Left lung (tissue), 10 donors: ENCODE results near the gene LMF1. TPM values are rescaled to one million over a fixed set of nuclear protein-coding genes. Genes with fewer than 3 reads are reported as not detected.

ENCODE experiments used
- ATAC-seq: fragments of 200-7000 bp; cut with Tn5 transposase; one replicate; pipeline ENCODE4 v1.9.1; 2020; ENCODE audit warnings: moderate library complexity
- DNase-seq, 4 donors: peaks; one replicate each; pipeline ENCODE4 v3.0.0-alpha.2; 2013 to 2020
- H3K27ac ChIP-seq, 2 donors: fragments of 200-600 bp; sonication (generic) in 1 of 2; one replicate each; pipeline versions ENCODE4 v1.5.0 to v1.8.0; 2020 to 2021
- H3K27me3 ChIP-seq, 2 donors: fragments of 200-600 bp; sonication (generic) in 1 of 2; one replicate each; pipeline versions ENCODE4 v1.5.0 to v1.8.0; 2020 to 2021
- H3K36me3 ChIP-seq, 2 donors: fragments of 200-600 bp; sonication (generic) in 1 of 2; one replicate each; pipeline versions ENCODE4 v1.5.0 to v1.8.0; 2020 to 2021
- H3K4me1 ChIP-seq, 2 donors: fragments of 200-600 bp; one replicate each; pipeline ENCODE4 v1.8.0; 2021
- H3K4me3 ChIP-seq, 2 donors: fragments of 200-600 bp; sonication (generic) in 1 of 2; one replicate each; pipeline versions ENCODE4 v1.5.0 to v1.8.0; 2020 to 2021; ENCODE audit warnings: mild to moderate bottlenecking in 1 of 2
- H3K9me3 ChIP-seq, 2 donors: fragments of 200-600 bp; sonication (generic) in 1 of 2; one replicate each; pipeline versions ENCODE4 v1.5.0 to v1.8.0; 2020 to 2021
- intact Hi-C, 2 donors: fragments of 100-400 bp; cut with DNase I; formaldehyde crosslinking; loops; one replicate each; pipeline versions ENCODE4 v1.11.2 to v1.14.2; 2022
- polyA plus RNA-seq, 6 donors: library from polyadenylated mRNA; unstranded; fragments of 120-200 nt; gene quantifications; one replicate each; pipeline ENCODE4 v1.2.1, GENCODE V29; 2013; ENCODE audit not compliant: insufficient read length in 6 of 6
- total RNA-seq, 2 donors: library from RNA; stranded (reverse); fragmentation: NEBNext Ultra II Directional; extraction: Animal tissue kit (Norgen Biotek cat#: 25700); gene quantifications; one replicate each; pipeline ENCODE4 v1.2.1, GENCODE V29; 2021
- TF ChIP-seq, protein P1 (sequence below), 2 donors: fragments of 200-600 bp; sonication (generic) in 1 of 2; IDR thresholded peaks; one replicate each; pipeline versions ENCODE4 v1.5.0 to v1.8.0; 2021; ENCODE audit warnings: antibody characterized with exemption in 2 of 2
- donor health status: DM: no; HTN: yes; CAD: no.
- donor health status: DM: no; HTN: no; CAD: no.

LMF1 gene
- total and polyA plus RNA-seq, 8 donors = 15.5 to 23.1 (median 20.4) TPM

DNA sequence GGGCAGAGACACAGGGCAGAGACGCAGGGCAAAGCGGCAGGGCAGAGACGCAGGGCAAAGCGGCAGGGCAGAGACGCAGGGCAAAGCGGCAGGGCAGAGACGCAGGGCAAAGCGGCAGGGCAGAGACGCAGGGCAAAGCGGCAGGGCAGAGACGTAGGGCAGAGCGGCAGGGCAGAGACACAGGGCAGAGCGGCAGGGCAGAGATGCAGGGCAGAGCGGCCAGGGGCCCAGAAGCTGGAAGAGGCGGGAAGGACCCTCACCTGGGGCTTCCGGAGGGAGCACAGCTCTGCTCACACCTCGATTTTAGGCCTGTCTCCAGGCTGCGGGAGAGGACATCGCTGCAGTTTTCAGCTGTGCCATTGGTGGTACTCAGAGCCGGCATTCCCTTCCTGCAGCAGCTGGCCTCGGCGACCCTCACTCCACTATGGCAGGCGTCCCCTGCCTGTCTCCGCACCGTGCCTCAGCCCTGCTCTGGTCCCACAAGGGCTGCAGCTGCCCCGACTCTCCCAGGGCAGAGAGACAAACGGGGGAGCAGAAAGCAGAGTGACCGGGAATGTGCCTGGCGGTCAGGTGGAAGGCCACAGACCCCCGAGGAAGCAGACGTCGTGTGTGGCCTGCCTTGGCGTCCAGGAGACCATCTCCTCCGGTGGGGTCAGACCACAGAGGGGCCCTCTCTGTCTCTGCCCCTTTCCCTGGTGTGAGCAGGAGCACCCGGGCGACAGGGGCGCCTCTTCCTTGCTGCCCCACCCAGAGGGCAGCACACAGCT, 40.7 kb upstream of the LMF1 start:
- no peak for ATAC-seq
- TF ChIP-seq, protein P1, sequence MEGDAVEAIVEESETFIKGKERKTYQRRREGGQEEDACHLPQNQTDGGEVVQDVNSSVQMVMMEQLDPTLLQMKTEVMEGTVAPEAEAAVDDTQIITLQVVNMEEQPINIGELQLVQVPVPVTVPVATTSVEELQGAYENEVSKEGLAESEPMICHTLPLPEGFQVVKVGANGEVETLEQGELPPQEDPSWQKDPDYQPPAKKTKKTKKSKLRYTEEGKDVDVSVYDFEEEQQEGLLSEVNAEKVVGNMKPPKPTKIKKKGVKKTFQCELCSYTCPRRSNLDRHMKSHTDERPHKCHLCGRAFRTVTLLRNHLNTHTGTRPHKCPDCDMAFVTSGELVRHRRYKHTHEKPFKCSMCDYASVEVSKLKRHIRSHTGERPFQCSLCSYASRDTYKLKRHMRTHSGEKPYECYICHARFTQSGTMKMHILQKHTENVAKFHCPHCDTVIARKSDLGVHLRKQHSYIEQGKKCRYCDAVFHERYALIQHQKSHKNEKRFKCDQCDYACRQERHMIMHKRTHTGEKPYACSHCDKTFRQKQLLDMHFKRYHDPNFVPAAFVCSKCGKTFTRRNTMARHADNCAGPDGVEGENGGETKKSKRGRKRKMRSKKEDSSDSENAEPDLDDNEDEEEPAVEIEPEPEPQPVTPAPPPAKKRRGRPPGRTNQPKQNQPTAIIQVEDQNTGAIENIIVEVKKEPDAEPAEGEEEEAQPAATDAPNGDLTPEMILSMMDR (IDR thresholded peaks at IDR 0.05) = no peak
- intact Hi-C loops = no loop called here

DNA sequence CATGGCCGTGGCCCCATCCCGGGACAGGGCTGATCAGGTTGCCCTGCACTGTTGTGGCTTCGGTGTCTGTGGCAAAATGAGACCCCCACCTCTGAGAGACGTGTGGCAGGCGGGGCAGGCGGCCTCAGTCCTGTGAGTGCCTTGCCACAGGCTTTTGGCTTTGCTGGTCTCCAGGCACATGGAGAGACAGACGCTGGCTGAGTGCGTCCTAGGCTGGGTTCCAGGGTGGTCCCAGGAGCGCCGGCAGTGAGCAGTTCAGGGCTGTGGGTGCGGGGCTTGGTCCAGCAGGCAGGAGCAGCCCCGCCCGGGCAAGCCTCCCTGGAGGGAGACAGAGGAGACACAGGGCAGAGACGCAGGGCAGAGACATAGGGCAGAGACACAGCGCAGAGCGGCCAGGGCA, 40.0 kb upstream of the LMF1 start:
- Histone ChIP-seq H3K36me3 (no peaks in the 10 kb centered on the region), H3K27me3 (peaks cover 9 to 70% of the 10 kb centered on the region in 2 donors), H3K27ac (no peak overlapping the region), H3K9me3 (no peaks in the 10 kb centered on the region), H3K4me1 (no peaks in the 10 kb centered on the region), H3K4me3 (no peak overlapping the region)
- intact Hi-C loops = no loop called here
- DNase-seq = no peak
- no peak for ATAC-seq
- TF ChIP-seq, protein P1 (IDR thresholded peaks at IDR 0.05) = no peak

More for the DNA sequence above, 40.7 kb upstream of the LMF1 start:
- H3K9me3 ChIP-seq = no peaks in the 10 kb centered on the region
- no peak for DNase-seq
- peaks cover 9 to 64% of the 10 kb centered on the region in 2 donors for H3K27me3 ChIP-seq
- no peak overlapping the region for H3K4me3 ChIP-seq
- H3K36me3 ChIP-seq = no peaks in the 10 kb centered on the region
- no peaks in the 10 kb centered on the region for H3K4me1 ChIP-seq
- H3K27ac ChIP-seq = no peak overlapping the region

DNA sequence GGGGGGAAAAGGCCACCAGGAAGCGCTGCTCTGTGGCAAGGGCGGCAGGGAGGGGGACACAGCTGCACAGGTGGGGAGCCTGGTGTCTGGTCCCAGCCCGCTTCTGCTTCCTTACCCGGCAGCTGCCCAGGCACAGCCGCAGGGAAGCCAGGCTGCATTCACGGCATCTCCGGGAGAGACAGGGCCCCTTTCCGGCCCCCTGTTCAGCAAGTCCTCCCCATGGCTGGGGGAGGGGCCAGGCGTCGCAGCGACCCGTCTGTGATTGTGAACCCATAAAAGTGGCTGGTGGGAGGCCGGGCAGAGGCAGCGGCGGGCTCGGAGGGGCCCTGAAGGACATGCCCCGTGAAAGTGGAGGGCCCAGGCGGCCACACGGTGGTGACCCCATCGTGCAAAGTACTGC, 39.5 kb upstream of the LMF1 start:
- DNase-seq = no peak
- Histone ChIP-seq H3K36me3 (no peaks in the 10 kb centered on the region), H3K4me3 (no peak overlapping the region), H3K9me3 (no peaks in the 10 kb centered on the region), H3K27me3 (peaks cover 9 to 70% of the 10 kb centered on the region in 2 donors), H3K4me1 (no peaks in the 10 kb centered on the region), H3K27ac (no peak overlapping the region)
- TF ChIP-seq, protein P1 (IDR thresholded peaks at IDR 0.05) = no peak
- intact Hi-C loops = no loop called here
- ATAC-seq = no peak

DNA sequence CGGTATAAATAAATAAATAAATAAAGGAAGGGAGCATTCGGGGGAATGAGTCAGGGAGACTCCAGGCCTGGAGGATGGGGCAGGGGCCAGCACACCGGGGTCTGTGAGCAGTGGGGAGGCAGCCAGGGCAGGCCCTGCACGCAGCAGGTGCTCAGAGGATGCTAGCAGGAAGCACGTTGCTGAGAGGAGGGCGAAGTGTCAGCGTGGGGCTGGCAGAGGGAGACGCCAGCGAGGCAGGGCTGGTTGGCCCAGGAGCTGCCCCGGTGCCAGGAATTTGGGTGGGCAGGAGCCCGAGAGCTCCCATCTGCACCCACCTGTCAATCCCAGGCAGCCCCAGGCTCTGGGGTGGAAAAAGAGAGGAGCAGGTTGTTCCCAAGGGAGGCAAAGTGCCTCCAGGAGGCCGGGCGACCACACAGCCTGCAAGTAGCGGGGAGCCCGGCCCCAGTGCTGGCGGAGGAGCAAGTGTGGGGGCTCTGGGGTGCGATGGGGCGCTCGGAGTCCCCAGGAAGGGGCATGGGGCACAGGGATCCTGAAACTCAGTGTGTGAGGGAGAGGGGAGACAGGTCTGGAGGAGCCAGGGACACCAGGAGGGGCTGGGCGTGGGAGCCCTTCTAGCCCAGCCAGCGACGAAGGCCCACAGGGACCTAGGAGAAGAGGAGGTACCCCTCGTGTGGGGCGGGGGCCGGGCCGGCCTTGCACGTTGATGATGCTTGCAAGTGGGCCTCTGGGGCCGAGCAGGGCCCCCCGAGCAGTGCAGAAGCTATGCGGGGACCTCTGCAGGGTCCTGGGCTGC, 38.8 kb upstream of the LMF1 start:
- DNase-seq (no peak), ATAC-seq (no peak)
- H3K4me1 ChIP-seq = no peaks in the 10 kb centered on the region
- no peak overlapping the region for H3K27ac ChIP-seq
- TF ChIP-seq, protein P1 (IDR thresholded peaks at IDR 0.05) = no peak
- H3K9me3 ChIP-seq = no peaks in the 10 kb centered on the region
- H3K36me3 ChIP-seq = no peaks in the 10 kb centered on the region
- no peak overlapping the region for H3K4me3 ChIP-seq
- H3K27me3 ChIP-seq = peaks cover 9 to 70% of the 10 kb centered on the region in 2 donors
- intact Hi-C loops = no loop called here

DNA sequence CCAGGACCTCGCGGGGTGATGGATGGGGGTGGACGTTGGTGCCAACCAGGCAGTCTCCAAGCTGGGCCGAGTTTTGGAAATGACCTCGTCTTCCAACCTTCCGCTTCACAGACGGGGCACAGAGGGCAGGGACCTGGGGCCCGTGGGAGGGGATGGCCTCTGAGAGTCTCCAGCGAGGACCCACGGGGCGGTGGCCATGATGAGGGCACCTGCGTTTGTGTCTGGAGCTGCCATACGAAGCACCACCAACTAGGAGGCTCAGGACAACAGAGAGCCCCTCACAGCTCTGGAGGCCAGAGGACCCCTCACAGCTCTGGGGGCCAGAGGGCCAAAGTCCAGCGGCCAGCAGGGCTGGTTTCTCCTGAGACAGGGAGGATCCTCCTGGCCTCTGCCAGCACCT, 37.3 kb upstream of the LMF1 start:
- no peak for ATAC-seq

More for the DNA sequence above, 37.3 kb upstream of the LMF1 start:
- TF ChIP-seq, protein P1 (IDR thresholded peaks at IDR 0.05) = no peak
- no peak for DNase-seq
- intact Hi-C loops = no loop called here
- peaks cover 9 to 84% of the 10 kb centered on the region in 2 donors for H3K27me3 ChIP-seq
- no peaks in the 10 kb centered on the region for H3K9me3 ChIP-seq
- no peak overlapping the region for H3K4me3 ChIP-seq
- no peaks in the 10 kb centered on the region for H3K4me1 ChIP-seq
- H3K36me3 ChIP-seq = no peaks in the 10 kb centered on the region
- H3K27ac ChIP-seq = no peak overlapping the region
